ENCODE data around the gene EPAS1.

Gene EPAS1

GRCh38 chr2:46413631-46414030 is 116.4 kb downstream of the EPAS1 start:
- DNase-seq = no peak

GRCh38 chr2:46414701-46415100 is 117.5 kb downstream of the EPAS1 start:
- DNase-seq = no peak

- DNase-seq = no peak
Observed at GRCh38 chr2:46416280-46416679, 119.1 kb downstream of the EPAS1 start.

GRCh38 chr2:46416739-46417403 is 119.7 kb downstream of the EPAS1 start:
- no peak for DNase-seq

- DNase-seq = no peak
Observed at GRCh38 chr2:46420945-46421344, 123.7 kb downstream of the EPAS1 start.

GRCh38 chr2:46421361-46421760 is 124.2 kb downstream of the EPAS1 start:
- no peak for DNase-seq

- no peak for DNase-seq
Observed at GRCh38 chr2:46422717-46423394, 125.6 kb downstream of the EPAS1 start.

GRCh38 chr2:46424937-46425336 is 127.7 kb downstream of the EPAS1 start:
- no peak for DNase-seq

- no peak for DNase-seq
Observed at GRCh38 chr2:46428911-46429436, 131.8 kb downstream of the EPAS1 start.

- no peak for DNase-seq
Observed at GRCh38 chr2:46430413-46430812, 133.2 kb downstream of the EPAS1 start.

- DNase-seq = no peak
Observed at GRCh38 chr2:46430992-46431391, 133.8 kb downstream of the EPAS1 start.

- DNase-seq = no peak
Observed at GRCh38 chr2:46431481-46432235, 134.5 kb downstream of the EPAS1 start.

GRCh38 chr2:46434851-46435273 is 137.7 kb downstream of the EPAS1 start:
- DNase-seq = no peak

GRCh38 chr2:46435353-46435752 is 138.1 kb downstream of the EPAS1 start:
- DNase-seq = no peak

- DNase-seq = no peak
Observed at GRCh38 chr2:46435796-46436360, 138.7 kb downstream of the EPAS1 start.
